Measurements from ENCODE around the gene HTD2. TPM values are rescaled to one million over a fixed set of nuclear protein-coding genes. Genes with fewer than 3 reads are reported as not detected.
"Not testable (repeated sequence)": the region's sequence is repeated elsewhere in the genome, so short reads cannot be mapped to it uniquely, and the experiment has no call there.

HTD2 gene
- total RNA-seq, 2 experiments from 2014 or later, result 6.9 to 7.4 TPM

GRCh38 chr3:58329150-58329921 is 23.0 kb downstream of the HTD2 start:
- H3K27me3 Mint-ChIP-seq, result no peaks in the 10 kb centered on the region
- no peak overlapping the region for H3K27ac Mint-ChIP-seq
- ATAC-seq, result no peak
- no peak for DNase-seq
- no peaks in the 10 kb centered on the region for H3K36me3 Mint-ChIP-seq
- H3K9me3 Mint-ChIP-seq (ENCODE audit: low read depth), result no peaks in the 10 kb centered on the region
- H3K4me1 Mint-ChIP-seq, result peaks cover 29% of the 10 kb centered on the region
- no peak overlapping the region for H3K4me3 Mint-ChIP-seq
- CTCF ChIA-PET, result interaction anchor here (1.0 to 1.9 kb wide), 2 partner anchors 22 to 86 kb away, joined by 4 read pairs; no protein-coding TSS in a partner anchor

- DNase-seq, result no peak
- CTCF ChIA-PET, result interaction anchor here (1.0 to 1.9 kb wide), 3 partner anchors 22 to 162 kb away, joined by 3 to 4 read pairs (median 4); partner anchors contain the start of gene KCTD6
- Mint-ChIP-seq H3K4me1 (peaks cover 29% of the 10 kb centered on the region), H3K36me3 (no peaks in the 10 kb centered on the region), H3K9me3 (ENCODE audit: low read depth) (no peaks in the 10 kb centered on the region), H3K4me3 (no peak overlapping the region), H3K27me3 (no peaks in the 10 kb centered on the region), H3K27ac (no peak overlapping the region)
- ATAC-seq, result no peak
Measured at GRCh38 chr3:58329922-58330413, 23.6 kb downstream of the HTD2 start.

GRCh38 chr3:58331593-58332152 is 25.4 kb downstream of the HTD2 start:
- Mint-ChIP-seq H3K36me3 (peaks cover 14% of the 10 kb centered on the region), H3K4me1 (peaks cover 32% of the 10 kb centered on the region), H3K9me3 (ENCODE audit: low read depth) (no peaks in the 10 kb centered on the region), H3K27ac (no peak overlapping the region), H3K27me3 (no peaks in the 10 kb centered on the region), H3K4me3 (peak overlapping the region; percentile 12)
- ATAC-seq, result no peak
- DNase-seq, result no peak
- CTCF ChIA-PET, result interaction anchor here (0.9 to 7.6 kb wide), 9 partner anchors 10 to 298 kb away, joined by 3 to 144 read pairs (median 4); partner anchors contain the start of genes HTD2, KCTD6 and RPP14

GRCh38 chr3:58332575-58333188 is 26.4 kb downstream of the HTD2 start, which contains the start of gene PXK:
TSS of gene PXK (plus strand) at chr3:58332892. CDS start at chr3:58332989, 97 bp downstream.
- H3K4me1 Mint-ChIP-seq, result peaks cover 33% of the 10 kb centered on the region

GRCh38 chr3:58333206-58334012 is 27.1 kb downstream of the HTD2 start:
- H3K36me3 Mint-ChIP-seq, result peaks cover 18% of the 10 kb centered on the region
- H3K27me3 Mint-ChIP-seq, result no peaks in the 10 kb centered on the region
- peak; percentile 49 for ATAC-seq
- peaks cover 33% of the 10 kb centered on the region for H3K4me1 Mint-ChIP-seq
- CTCF ChIA-PET, result interaction anchor here (0.8 to 7.6 kb wide), 11 partner anchors 10 to 160 kb away, joined by 3 to 144 read pairs (median 5); partner anchors contain the start of genes HTD2, KCTD6 and RPP14
- no peaks in the 10 kb centered on the region for H3K9me3 Mint-ChIP-seq (ENCODE audit: low read depth)
- H3K27ac Mint-ChIP-seq, result peak overlapping the region; percentile 95
- peak overlapping the region; percentile 95 for H3K4me3 Mint-ChIP-seq
- DNase-seq, result peak; percentile 57

More at GRCh38 chr3:58332575-58333188, 26.4 kb downstream of the HTD2 start, which contains the start of gene PXK:
- Mint-ChIP-seq H3K36me3 (peaks cover 17% of the 10 kb centered on the region), H3K27ac (peak within 1 kb of the TSS; percentile 95), H3K27me3 (no peaks in the 10 kb centered on the region), H3K9me3 (ENCODE audit: low read depth) (no peaks in the 10 kb centered on the region), H3K4me3 (peak within 1 kb of the TSS; percentile 95)
- CTCF ChIA-PET, result interaction anchor here (0.6 to 7.6 kb wide), 14 partner anchors 11 to 297 kb away, joined by 3 to 144 read pairs (median 4); partner anchors contain the start of genes HTD2, KCTD6 and RPP14
- ATAC-seq, result peak; percentile 89
- DNase-seq, result peak; percentile 84

- Mint-ChIP-seq H3K27ac (peak overlapping the region; percentile 95), H3K9me3 (ENCODE audit: low read depth) (no peaks in the 10 kb centered on the region), H3K27me3 (no peaks in the 10 kb centered on the region), H3K36me3 (peaks cover 20% of the 10 kb centered on the region), H3K4me3 (peak overlapping the region; percentile 95), H3K4me1 (peaks cover 35% of the 10 kb centered on the region)
- DNase-seq (no peak), ATAC-seq (no peak)
- CTCF ChIA-PET, result interaction anchor here (0.8 to 7.6 kb wide), 11 partner anchors 9 to 159 kb away, joined by 3 to 144 read pairs (median 5); partner anchors contain the start of genes HTD2, KCTD6 and RPP14
Measured at GRCh38 chr3:58334013-58334321, 27.6 kb downstream of the HTD2 start.

- Mint-ChIP-seq H3K4me1 (peaks cover 36% of the 10 kb centered on the region), H3K27ac (peak overlapping the region; percentile 95), H3K9me3 (ENCODE audit: low read depth) (no peaks in the 10 kb centered on the region), H3K27me3 (no peaks in the 10 kb centered on the region), H3K36me3 (peaks cover 25% of the 10 kb centered on the region), H3K4me3 (peak overlapping the region; percentile 95)
- ATAC-seq (no peak), DNase-seq (no peak)
- CTCF ChIA-PET, result interaction anchor here (0.8 to 7.6 kb wide), 13 partner anchors 8 to 159 kb away, joined by 3 to 144 read pairs (median 5); partner anchors contain the start of genes HTD2, KCTD6 and RPP14
Measured at GRCh38 chr3:58334506-58334884, 28.2 kb downstream of the HTD2 start.

- DNase-seq (no peak), ATAC-seq (no peak)
- Mint-ChIP-seq H3K4me1 (peaks cover 34% of the 10 kb centered on the region), H3K36me3 (peaks cover 27% of the 10 kb centered on the region), H3K9me3 (ENCODE audit: low read depth) (no peaks in the 10 kb centered on the region), H3K27ac (peak overlapping the region; percentile 95), H3K27me3 (no peaks in the 10 kb centered on the region), H3K4me3 (peak overlapping the region; percentile 95)
- CTCF ChIA-PET, result interaction anchor here (0.7 to 7.6 kb wide), 10 partner anchors 9 to 158 kb away, joined by 3 to 144 read pairs (median 6); partner anchors contain the start of genes HTD2, KCTD6 and RPP14
Measured at GRCh38 chr3:58335652-58335947, 29.3 kb downstream of the HTD2 start.

- Mint-ChIP-seq H3K36me3 (peaks cover 34% of the 10 kb centered on the region), H3K27me3 (no peaks in the 10 kb centered on the region), H3K9me3 (ENCODE audit: low read depth) (no peaks in the 10 kb centered on the region), H3K27ac (peak overlapping the region; percentile 73), H3K4me1 (peaks cover 38% of the 10 kb centered on the region), H3K4me3 (peak overlapping the region; percentile 25)
- CTCF ChIA-PET, result interaction anchor here (0.6 to 7.6 kb wide), 7 partner anchors 10 to 1478 kb away, joined by 3 to 144 read pairs (median 7); partner anchors contain the start of genes HTD2, KCTD6 and RPP14
- DNase-seq (no peak), ATAC-seq (no peak)
Measured at GRCh38 chr3:58336135-58336882, 30.0 kb downstream of the HTD2 start.

- H3K4me1 Mint-ChIP-seq, result peaks cover 39% of the 10 kb centered on the region
Measured at GRCh38 chr3:58337190-58337589, 30.9 kb downstream of the HTD2 start.

GRCh38 chr3:58339146-58339545 is 32.8 kb downstream of the HTD2 start:
- H3K36me3 Mint-ChIP-seq, result peaks cover 44% of the 10 kb centered on the region
- CTCF ChIA-PET, result interaction anchor here (0.8 to 1.8 kb wide), 2 partner anchors 76 to 153 kb away, joined by 3 to 4 read pairs; partner anchors contain the start of gene KCTD6
- DNase-seq; H3K27me3 Mint-ChIP-seq; H3K4me3 Mint-ChIP-seq; ATAC-seq; H3K27ac Mint-ChIP-seq; H3K9me3 Mint-ChIP-seq (ENCODE audit: low read depth): not testable (repeated sequence)
- peaks cover 36% of the 10 kb centered on the region for H3K4me1 Mint-ChIP-seq

More at GRCh38 chr3:58337190-58337589, 30.9 kb downstream of the HTD2 start:
- DNase-seq, result no peak
- no peak overlapping the region for H3K4me3 Mint-ChIP-seq
- H3K27me3 Mint-ChIP-seq, result no peaks in the 10 kb centered on the region
- ATAC-seq, result no peak
- CTCF ChIA-PET, result interaction anchor here (0.6 to 7.6 kb wide), 5 partner anchors 14 to 1479 kb away, joined by 3 to 144 read pairs (median 33); partner anchors contain the start of genes HTD2, KCTD6 and RPP14
- no peak overlapping the region for H3K27ac Mint-ChIP-seq
- H3K36me3 Mint-ChIP-seq, result peaks cover 36% of the 10 kb centered on the region
- H3K9me3 Mint-ChIP-seq (ENCODE audit: low read depth), result no peaks in the 10 kb centered on the region

All from activated CD8-positive, alpha-beta memory T cell treated with anti-CD3 and anti-CD28 coated beads, Interleukin-2, amount 10 ng/mL, durations not matched to agents 7 days and 5 days (primary cell).